HG02798 (cell line): ENCODE results near the gene CIROP.
A peak's percentile ranks its signal among the peaks of the same experiment; 100 is the strongest.

ENCODE experiments used
- ATAC-seq: cut with Tn5 transposase; IDR thresholded peaks from one replicate; pipeline ENCODE4 v1.9.1; 2021; ENCODE audit warnings: mild to moderate bottlenecking; ENCODE audit not compliant: unreplicated experiment, poor library complexity

Gene CIROP

DNA sequence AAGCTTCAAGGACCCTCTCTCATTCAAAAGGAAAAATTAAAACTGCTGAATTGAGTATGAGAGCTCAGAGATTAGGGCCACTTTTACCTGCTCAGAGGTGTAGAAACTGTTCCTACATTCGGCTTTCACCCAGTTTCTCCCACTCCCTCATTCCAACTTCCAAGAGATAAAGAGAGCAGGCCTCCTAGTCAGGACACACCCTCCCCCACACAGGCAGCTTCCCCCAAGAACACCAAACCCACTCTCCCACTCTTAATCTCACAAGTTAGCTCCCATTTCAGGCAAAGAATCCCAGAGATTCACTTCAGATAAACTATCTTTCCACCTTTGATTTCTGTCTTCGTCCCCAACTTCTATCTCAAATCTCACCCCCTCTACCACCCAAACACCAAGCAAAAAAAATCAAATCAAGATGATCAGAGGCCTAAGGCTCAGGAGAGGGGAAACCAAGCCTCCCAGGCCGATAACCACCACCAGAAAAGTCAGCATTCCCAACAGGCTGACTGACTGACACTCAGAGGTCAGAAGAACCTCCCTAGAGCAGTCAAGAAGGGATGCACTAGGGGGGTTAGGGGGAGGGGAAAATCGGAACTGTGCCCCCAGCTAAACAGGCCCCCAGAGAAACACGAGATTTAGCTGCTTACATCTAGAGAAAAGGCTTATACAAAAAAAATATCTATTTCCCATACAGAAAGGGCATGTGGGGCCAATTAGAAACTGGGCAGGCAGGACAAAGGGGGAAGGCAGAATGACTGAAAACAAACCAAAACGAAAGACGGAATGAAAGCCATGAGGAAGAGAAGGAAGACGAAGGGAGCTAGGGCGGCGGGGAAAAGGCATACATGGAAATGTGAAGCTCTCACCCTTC is 34.3 kb downstream of the CIROP start:
- ATAC-seq = no peak

DNA sequence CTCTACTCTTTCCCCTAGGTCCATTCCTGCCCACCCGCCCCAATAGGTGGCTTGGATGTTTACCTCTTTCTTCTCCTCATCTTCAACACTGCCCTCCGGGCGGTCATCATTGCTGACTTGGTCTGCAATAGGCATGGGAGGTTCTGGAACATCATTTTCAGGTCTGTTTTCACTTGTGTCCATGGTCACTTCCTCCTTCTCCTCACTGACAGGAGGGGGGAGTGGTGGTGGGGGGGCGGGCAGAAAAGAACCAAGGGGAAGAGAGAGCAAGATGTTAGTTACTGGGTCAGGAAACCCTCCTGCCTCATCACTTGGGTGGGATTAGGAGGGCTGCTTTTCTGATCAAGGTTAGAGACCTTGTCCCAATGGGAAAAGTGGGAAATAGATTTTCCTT is 35.4 kb downstream of the CIROP start:
- no peak for ATAC-seq

DNA sequence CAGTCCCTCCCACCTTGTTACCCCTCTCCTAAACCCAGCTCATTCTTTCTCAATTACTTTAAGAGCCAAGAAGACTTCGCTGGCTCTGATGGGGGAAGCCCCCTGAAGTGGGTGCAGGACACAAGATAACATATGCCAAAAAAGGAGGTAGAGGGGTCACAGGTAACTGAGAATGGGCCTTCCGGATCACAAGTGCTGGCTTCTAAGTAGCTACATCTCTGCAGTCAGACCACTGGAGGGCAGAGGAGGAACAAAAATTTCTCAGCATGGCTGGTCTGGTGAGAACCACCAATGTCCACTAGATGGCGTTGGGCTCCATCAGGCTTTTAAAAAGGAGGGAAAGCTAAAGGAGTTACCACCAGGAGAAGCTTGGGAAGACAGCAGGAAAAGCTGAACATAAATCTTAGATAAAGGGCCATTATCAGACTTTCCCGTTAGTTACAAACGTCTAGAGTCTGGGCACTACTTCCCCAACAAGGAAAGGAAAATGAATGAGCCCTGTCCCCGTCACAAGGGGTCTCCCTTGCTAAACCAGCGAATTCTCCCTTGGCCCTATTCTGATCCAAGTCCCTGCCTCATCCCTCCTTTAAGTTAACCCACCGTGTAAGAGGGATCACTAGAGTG is 35.9 kb downstream of the CIROP start:
- ATAC-seq = peak; percentile 80

DNA sequence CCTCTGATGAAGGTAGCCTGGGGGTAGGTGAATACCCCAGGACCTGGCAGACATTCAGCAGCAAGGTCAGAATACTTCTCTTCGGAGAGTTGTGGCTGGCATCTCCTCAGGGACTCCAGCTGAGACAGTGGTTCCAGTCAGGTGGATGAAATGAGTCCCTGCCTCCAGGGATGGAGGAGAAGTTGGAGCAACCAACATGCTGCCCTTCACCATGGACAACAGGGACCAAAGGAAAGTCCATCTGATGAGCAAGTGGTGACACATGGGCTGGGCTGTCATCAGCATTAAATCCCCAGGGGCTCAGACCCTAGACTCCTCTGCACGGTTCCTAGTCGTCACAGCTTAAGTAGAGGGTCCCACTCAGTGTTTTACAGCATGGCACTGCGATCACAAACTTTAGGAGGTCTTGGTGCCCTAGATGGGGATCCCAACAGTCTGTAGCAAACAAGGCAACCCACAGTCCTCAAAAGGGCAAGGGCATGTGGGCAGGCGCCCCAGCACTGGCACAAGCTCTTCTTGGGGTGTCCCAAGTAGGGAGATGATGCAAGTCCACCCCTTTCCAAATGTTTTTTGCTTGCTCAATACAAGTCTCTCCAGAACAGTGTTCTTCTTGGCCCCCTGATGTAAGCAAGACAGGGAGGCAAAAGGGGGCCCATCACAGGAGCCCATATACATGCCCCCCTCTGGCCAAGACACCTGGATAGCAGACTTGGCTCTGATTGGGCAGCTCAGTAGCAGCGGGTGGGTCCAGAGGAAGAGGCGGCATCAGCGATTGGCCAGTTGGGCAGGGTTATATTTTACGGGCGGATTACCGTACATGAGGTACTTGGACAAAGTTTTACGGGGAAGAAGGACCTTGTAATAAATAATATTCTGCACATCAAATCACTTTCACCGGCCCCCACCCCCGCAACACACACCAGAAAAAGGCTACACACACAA is 36.7 kb downstream of the CIROP start:
- no peak for ATAC-seq

GRCh38 chr14:23066855-23067744 is 37.7 kb downstream of the CIROP start:
- ATAC-seq = no peak

DNA sequence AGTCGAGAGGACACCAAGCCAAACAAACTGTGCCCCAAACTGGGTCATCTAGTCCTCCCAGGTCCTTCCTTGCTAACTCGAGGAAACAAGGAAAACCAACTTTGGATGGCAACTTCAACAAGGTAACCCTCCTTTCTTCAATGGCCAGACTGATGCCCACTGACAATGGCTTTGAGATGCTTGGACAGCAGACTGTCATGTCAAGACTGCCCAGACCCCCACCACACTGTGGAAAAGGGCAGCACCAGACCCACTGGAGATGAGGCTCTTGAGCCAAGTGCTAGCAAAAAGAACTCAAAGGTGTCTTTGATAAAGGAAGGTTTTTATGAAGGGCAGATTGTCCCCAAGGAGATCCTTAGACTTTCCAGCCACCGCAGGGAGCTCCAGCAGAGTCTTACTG is 38.4 kb downstream of the CIROP start:
- ATAC-seq = no peak

DNA sequence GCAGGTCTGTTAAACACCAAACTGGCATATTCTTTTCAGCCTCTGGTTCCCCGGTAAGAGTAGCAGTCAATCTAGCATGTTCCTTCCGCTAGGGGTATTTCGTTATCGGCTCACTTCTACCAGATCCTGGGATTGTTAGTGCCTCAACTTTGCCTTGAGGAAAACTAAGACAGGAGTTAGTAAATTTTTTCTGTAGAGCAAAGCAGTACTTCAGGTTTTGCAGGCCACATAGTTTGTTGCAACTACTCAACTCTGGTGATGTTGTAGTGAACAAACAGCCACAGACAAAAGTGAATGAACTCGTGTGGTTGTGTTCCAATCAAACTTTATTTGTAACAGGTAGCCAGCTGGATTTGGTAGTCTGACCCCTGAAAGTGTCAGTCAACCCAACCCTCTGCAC is 41.2 kb downstream of the CIROP start:
- ATAC-seq = no peak

DNA sequence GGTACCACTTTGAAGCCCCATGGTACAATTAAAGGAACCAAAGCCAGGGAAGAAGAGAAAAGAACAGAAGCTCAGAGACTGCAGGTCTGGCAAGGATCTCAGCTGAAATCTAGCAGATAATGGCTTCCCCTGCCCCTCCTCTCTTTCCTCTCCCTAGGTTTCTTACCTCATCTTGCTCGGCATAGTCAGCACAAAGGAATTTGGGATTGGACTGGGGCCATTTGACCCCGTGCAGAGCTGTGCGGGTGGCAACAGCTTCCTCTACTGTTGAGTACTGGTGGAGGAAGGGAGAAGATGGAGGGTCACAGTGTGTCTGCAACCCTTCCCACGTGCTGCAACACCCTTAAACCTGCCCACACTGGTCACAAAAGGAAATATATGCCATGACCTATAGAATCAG is 42.8 kb downstream of the CIROP start:
- ATAC-seq = no peak

DNA sequence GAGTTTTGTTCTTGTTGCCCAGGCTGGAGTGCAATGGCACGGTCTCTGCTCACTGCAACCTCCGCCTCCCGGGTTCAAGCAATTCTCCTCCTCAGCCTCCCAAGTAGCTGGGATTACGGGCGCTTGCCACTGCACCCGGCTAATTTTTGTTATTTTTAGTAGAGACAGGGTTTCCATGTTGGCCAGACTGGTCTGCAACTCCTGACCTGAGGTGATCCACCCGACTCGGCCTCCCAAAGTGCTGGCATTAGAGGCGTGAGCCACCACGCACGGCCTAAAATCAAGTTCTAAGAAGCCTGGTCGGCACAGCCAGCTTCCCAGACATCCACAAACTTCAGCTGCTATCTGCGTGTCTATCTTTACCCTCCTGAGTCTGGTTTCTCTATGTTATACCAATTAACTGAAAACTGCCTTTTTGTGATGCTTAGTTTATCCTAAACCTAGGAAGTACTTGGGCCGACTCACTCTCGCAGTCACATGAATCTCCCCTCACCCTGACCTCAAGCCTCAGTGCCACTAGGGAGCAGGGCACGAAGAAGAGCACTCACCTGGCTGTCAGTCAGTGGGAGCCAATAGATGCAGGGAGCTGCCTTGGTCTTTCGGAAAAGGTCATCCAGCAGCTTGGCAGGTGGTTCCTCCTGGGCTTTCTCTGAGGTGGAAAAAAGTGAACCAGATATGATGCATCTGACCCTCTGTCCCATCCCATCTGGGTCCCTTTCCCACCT is 44.1 kb downstream of the CIROP start:
- ATAC-seq = no peak

DNA sequence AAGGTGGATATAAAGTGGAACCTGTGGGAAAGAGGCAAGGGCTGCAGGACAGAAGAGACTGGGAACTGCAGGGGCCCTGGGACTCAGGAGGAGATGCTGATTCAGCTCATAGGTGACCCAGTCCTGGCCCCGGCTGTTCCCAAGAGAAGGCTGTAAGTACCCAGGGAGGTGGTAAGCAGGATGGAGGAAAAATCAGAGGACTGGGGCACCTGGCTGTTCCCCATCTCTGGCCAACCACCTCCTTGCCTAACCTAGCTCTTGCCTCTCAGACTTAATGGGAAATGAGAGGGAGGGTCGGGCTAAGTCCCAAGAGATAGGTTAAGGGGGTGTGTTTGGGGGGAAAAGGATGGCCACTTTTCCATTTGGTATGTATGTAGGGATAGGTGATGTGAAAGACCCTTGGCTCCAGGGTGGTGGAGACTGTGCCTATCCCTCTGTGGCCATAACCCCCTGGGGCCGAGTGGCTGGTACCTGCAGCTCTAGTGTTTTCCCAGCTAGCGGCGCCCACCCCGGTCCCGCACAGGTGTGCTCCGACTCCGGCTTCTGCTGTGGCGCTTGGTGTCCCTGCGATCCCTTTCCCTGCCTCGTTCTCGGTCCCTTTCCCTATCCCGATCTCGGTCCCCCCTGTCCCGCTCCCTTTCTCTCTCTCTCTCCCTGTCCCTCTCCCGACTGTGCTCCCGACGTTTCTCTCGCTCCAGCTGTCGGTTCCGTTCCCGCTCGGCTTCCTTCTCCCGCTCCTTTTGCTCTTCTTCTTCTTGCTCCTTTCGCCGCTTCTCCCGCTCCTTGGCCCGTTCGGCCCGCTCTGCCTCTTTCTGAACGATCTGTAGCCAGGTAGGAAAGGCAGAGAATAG is 45.9 kb downstream of the CIROP start:
- no peak for ATAC-seq

GRCh38 chr14:23057757-23058653 is 46.8 kb downstream of the CIROP start:
- ATAC-seq = peak; percentile 63

- ATAC-seq = peak; percentile 56
Observed at GRCh38 chr14:23056956-23057756, 47.6 kb downstream of the CIROP start, which contains the start of gene CDH24. Gene CDH24, minus strand, starts transcription at chr14:23057520. Its CDS starts 1,787 bp downstream, at chr14:23055733.

GRCh38 chr14:23056145-23056955 is 48.4 kb downstream of the CIROP start:
- peak; percentile 63 for ATAC-seq

- no peak for ATAC-seq
Observed at GRCh38 chr14:23055621-23056144, 49.1 kb downstream of the CIROP start.

- no peak for ATAC-seq
Observed at GRCh38 chr14:23055147-23055550, 49.6 kb downstream of the CIROP start.
